ENCODE measurements around the gene NTSR1. TPM values are rescaled to one million over a fixed set of nuclear protein-coding genes. Genes with fewer than 3 reads are reported as not detected.

NTSR1 gene
- total and polyA plus RNA-seq, 2 experiments from 2014 or later = 0.15 to 1.4 TPM

GRCh38 chr20:62705627-62706026, 3.0 kb upstream of the NTSR1 start (continued):
- no peak for TF ChIP-seq CTCF (conservative IDR thresholded peaks at IDR 0.05; ENCODE audit: low read depth in 2 of 2)
- no peak for TF ChIP-seq ETS1 (IDR thresholded peaks at IDR 0.05)
- TF ChIP-seq REST (IDR thresholded peaks at IDR 0.05; ENCODE audit: unreplicated experiment) = no peak
- TF ChIP-seq ZNF114 (CRISPR knock-in tag; IDR thresholded peaks at IDR 0.05) = no peak
- TF ChIP-seq EZH2 (IDR thresholded peaks at IDR 0.05; ENCODE audit: low read depth, unreplicated experiment) = no peak
- no peak for TF ChIP-seq POLR2AphosphoS5 (IDR thresholded peaks at IDR 0.05; ENCODE audit: low read depth)
- no peak for TF ChIP-seq EZH2phosphoT487 (IDR thresholded peaks at IDR 0.05; ENCODE audit: unreplicated experiment)

GRCh38 chr20:62706344-62706743, 2.3 kb upstream of the NTSR1 start:
- no peak overlapping the region for H3K4me3 ChIP-seq
- H3K4me3 Mint-ChIP-seq = no peak overlapping the region
- no peak overlapping the region for H3K4me2 ChIP-seq
- H3K9me3 Mint-ChIP-seq = no peaks in the 10 kb centered on the region
- H3K27ac ChIP-seq (ENCODE audit: low read depth) = no peak overlapping the region
- H3K4me1 Mint-ChIP-seq = peaks cover 5% of the 10 kb centered on the region; the same call in 2 of the 3 replicates
- DNase-seq (ENCODE audit: low spot score) = no peak
- peaks cover 35% of the 10 kb centered on the region for H3K27me3 Mint-ChIP-seq (ENCODE audit: insufficient read depth, low read depth, poor library complexity)
- H2AFZ ChIP-seq = no peak overlapping the region
- H3K27ac Mint-ChIP-seq = no peak overlapping the region
- peaks cover 30% of the 10 kb centered on the region for H3K27me3 ChIP-seq (ENCODE audit: insufficient read depth)
- peaks cover 3% of the 10 kb centered on the region; the same call in 1 of the 2 replicates for H3K4me1 ChIP-seq (ENCODE audit: insufficient read depth)
- H4K20me1 ChIP-seq (replicated peaks; ENCODE audit: insufficient read depth) = no peaks in the 10 kb centered on the region
- no peaks in the 10 kb centered on the region for H3K9me2 ChIP-seq (ENCODE audit: insufficient read depth)
- H3K36me3 Mint-ChIP-seq (ENCODE audit: low read depth) = no peaks in the 10 kb centered on the region; the same call in 2 of the 3 replicates
- no peaks in the 10 kb centered on the region for H3K79me2 ChIP-seq (replicated peaks; ENCODE audit: insufficient read depth)
- no peaks in the 10 kb centered on the region for H3K36me3 ChIP-seq (ENCODE audit: insufficient read depth)
- H3F3A ChIP-seq (replicated peaks; ENCODE audit: low read depth) = no peaks in the 10 kb centered on the region
- no peak for TF ChIP-seq CREB1 (CRISPR knock-in tag; IDR thresholded peaks at IDR 0.05; ENCODE audit: low read depth)
- TF ChIP-seq POLR2AphosphoS5 (IDR thresholded peaks at IDR 0.05; ENCODE audit: low read depth) = no peak
- TF ChIP-seq ZNF331 (CRISPR knock-in tag; IDR thresholded peaks at IDR 0.05; ENCODE audit: low read depth) = no peak
- no peak for TF ChIP-seq STAT1 (IDR thresholded peaks at IDR 0.05; ENCODE audit: unreplicated experiment)
- no peak for ATAC-seq

Measured in GM23338 (cell line).